ENCODE data around the gene ZMAT5. TPM values are rescaled to one million over a fixed set of nuclear protein-coding genes. Genes with fewer than 3 reads are reported as not detected.

ZMAT5 gene
- total and polyA plus RNA-seq, 9 of the 15 experiments (the other 6 are each of a cell fraction or from before 2014, with no cell fraction given): 2.0 to 25.2 (median 11.9) TPM

DNA sequence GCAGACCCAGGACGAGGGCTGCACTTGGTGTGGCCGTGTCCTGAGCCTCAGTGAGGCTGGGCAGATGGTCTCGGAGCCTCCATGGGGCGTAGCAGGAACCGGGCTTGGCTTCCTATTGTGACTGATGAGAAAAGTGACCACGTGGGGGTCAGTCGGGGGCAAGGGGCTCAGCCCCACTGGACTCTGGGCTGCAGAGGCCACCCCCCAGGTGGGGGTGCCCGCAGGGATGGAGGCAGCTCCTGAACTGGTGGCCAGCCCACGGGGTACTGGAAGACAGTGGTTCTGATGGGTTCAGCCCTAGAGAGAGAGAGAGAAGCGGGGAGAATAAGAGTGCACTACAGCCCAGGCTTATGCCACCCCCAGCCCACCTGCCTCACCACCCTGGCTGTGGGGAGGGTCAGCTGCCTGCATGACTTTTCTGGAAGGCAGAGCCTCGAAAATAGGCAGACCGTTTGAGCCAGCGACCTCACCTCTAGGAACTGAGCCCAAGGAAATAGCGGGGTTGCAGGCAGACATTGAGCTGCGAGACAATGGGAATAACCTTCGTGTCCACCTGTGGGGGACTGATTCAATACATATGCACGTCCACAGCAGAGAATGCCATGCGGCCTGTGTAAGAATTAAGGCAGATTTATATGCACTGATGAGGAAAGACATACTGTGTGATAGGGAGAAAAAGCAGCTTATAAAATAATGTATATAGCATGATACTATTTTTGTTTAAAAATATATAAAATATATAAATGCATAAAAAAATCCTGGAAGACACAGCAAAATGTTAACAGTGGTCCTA lies 35.6 kb downstream of the ZMAT5 start:
- POLR2A ChIA-PET: interaction anchor here (0.8 kb wide), 1 partner anchor 9 kb away, joined by 3 read pairs; no protein-coding TSS in a partner anchor
- FAIRE-seq: no peak

More for the DNA sequence above, 35.6 kb downstream of the ZMAT5 start:
- Histone ChIP-seq H3K4me1 (replicated peaks in 1 of 2; ENCODE audit: control insufficient read depth in 2 of 2, insufficient read depth in 2 of 2, low read length in 2 of 2) (peaks cover 12 to 39% of the 10 kb centered on the region in 2 experiments; a peak in 4 of 5 replicates), H3K9me1 (ENCODE audit: control insufficient read depth, insufficient read depth, low read length) (peaks cover 4% of the 10 kb centered on the region), H3K4me3 (no peak overlapping the region), H3K9ac (ENCODE audit: insufficient read depth in 1 of 2, low read depth in 2 of 2, low read length in 2 of 2) (no peak overlapping the region), H3K9me3 (replicated peaks; ENCODE audit: control insufficient read depth, insufficient read depth, low read depth, low read length) (no peaks in the 10 kb centered on the region), H4K20me1 (replicated peaks; ENCODE audit: control insufficient read depth, insufficient read depth, low read length) (no peaks in the 10 kb centered on the region), H2AFZ (ENCODE audit: low read depth, low read length) (no peak overlapping the region), H3K27ac (ENCODE audit: extremely low read depth, low read depth, low read length) (no peak overlapping the region), H3K79me2 (ENCODE audit: control insufficient read depth, insufficient read depth, low read length) (no peaks in the 10 kb centered on the region), H3K4me2 (ENCODE audit: insufficient read depth, low read length) (no peak overlapping the region), H3K27me3 (ENCODE audit: control insufficient read depth in 2 of 2, insufficient read depth in 2 of 2, low read length in 2 of 2) (no peaks in the 10 kb centered on the region), H3K36me3 (ENCODE audit: control insufficient read depth, insufficient read depth, low read length) (no peaks in the 10 kb centered on the region)
- 66% methylated on average over 14 of the region's 18 CpGs for WGBS (ENCODE audit: insufficient coverage, low coverage, missing lambda C conversion rate)
- in situ Hi-C loops (cut with MboI) (no loop called here), intact Hi-C loops (cut with micrococcal nuclease) (no loop called here)
- DNase-seq (ENCODE audit: extremely low read depth in 1 of 4, low spot score in 3 of 4) (no peak), ATAC-seq (no peak)
- TF ChIP-seq, protein P1, sequence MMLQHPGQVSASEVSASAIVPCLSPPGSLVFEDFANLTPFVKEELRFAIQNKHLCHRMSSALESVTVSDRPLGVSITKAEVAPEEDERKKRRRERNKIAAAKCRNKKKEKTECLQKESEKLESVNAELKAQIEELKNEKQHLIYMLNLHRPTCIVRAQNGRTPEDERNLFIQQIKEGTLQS (IDR thresholded peaks at IDR 0.05): no peak
- TF ChIP-seq, protein P1 (CRISPR knock-in tag; conservative IDR thresholded peaks at IDR 0.05): no peak
- TF ChIP-seq POLR2G (IDR thresholded peaks at IDR 0.05; ENCODE audit: low read depth, low read length) (no peak), CCNT2 (IDR thresholded peaks at IDR 0.05; ENCODE audit: borderline replicate concordance, extremely low read depth, insufficient read length, low read depth, low read length) (no peak), ZNF175 (CRISPR knock-in tag; IDR thresholded peaks at IDR 0.05; ENCODE audit: low read depth) (no peak), EZH2 (IDR thresholded peaks at IDR 0.05; ENCODE audit: borderline replicate concordance, low read depth, low read length) (no peak), RB1 (IDR thresholded peaks at IDR 0.05; ENCODE audit: low read depth) (no peak)
- CTCF ChIA-PET (ENCODE audit: low intra/inter-chr PET ratio): no interaction called here
- BruUV-seq (replicated peaks): no TSS peak
